GM18505 (cell line): ENCODE measurements around the gene TFF1.
"Not testable (repeated sequence)": the region's sequence is repeated elsewhere in the genome, so short reads cannot be mapped to it uniquely, and the experiment has no call there.

Experiments
- ATAC-seq: cut with Tn5 transposase; IDR thresholded peaks from one replicate; pipeline ENCODE4 v1.9.1; 2021; ENCODE audit not compliant: unreplicated experiment
- POLR2A ChIP-seq: IDR thresholded peaks from 4 replicates; pipeline ENCODE4 v1.6.1; 2011; ENCODE audit warnings: borderline replicate concordance; ENCODE audit not compliant: insufficient read depth, insufficient read length; ENCODE audit errors: extremely low read depth

The TFF1 gene

GRCh38 chr21:42366292-42367010 lies at the start of gene TFF1:
Gene TFF1, minus strand, starts transcription at chr21:42366535. Its CDS starts 40 bp downstream, at chr21:42366495.
- TF ChIP-seq POLR2A, result no peak
- no peak for ATAC-seq

- TF ChIP-seq POLR2A, result peak; percentile 25
- peak; percentile 68 for ATAC-seq
These were observed 48.8 kb upstream of the TFF1 start for GRCh38 chr21:42414928-42415769.

- no peak for ATAC-seq
- no peak for TF ChIP-seq POLR2A
These were observed 48.2 kb upstream of the TFF1 start for GRCh38 chr21:42414553-42414927.

GRCh38 chr21:42414066-42414465 lies 47.7 kb upstream of the TFF1 start:
- no peak for TF ChIP-seq POLR2A
- ATAC-seq, result no peak

- ATAC-seq, result no peak
- TF ChIP-seq POLR2A, result no peak
These were observed 47.2 kb upstream of the TFF1 start for GRCh38 chr21:42413500-42413899.

- no peak for ATAC-seq
- TF ChIP-seq POLR2A, result no peak
These were observed 46.8 kb upstream of the TFF1 start for GRCh38 chr21:42413093-42413492.

- TF ChIP-seq POLR2A, result no peak
- ATAC-seq, result no peak
These were observed 46.2 kb upstream of the TFF1 start for GRCh38 chr21:42412636-42412933.

- ATAC-seq, result no peak
- TF ChIP-seq POLR2A, result no peak
These were observed 45.7 kb upstream of the TFF1 start for GRCh38 chr21:42411891-42412635.

- ATAC-seq, result no peak
- TF ChIP-seq POLR2A, result no peak
These were observed 45.0 kb upstream of the TFF1 start for GRCh38 chr21:42411197-42411869.

- no peak for ATAC-seq
- no peak for TF ChIP-seq POLR2A
These were observed 43.0 kb upstream of the TFF1 start for GRCh38 chr21:42409366-42409765.

GRCh38 chr21:42408718-42409117 lies 42.4 kb upstream of the TFF1 start:
- ATAC-seq, result not testable (repeated sequence)

- TF ChIP-seq POLR2A, result no peak
- no peak for ATAC-seq
These were observed 41.1 kb upstream of the TFF1 start for GRCh38 chr21:42407476-42407875.

GRCh38 chr21:42406866-42407265 lies 40.5 kb upstream of the TFF1 start:
- no peak for ATAC-seq
- no peak for TF ChIP-seq POLR2A
